Naive thymus-derived CD4-positive, alpha-beta T cell (primary cell): Measurements from ENCODE around the gene TMED10. TPM values are rescaled to one million over a fixed set of nuclear protein-coding genes. Genes with fewer than 3 reads are reported as not detected.

Experiments used
- ATAC-seq: fragments of 150-1000 bp; cut with Tn5 transposase; 2 replicates; pipeline ENCODE4 v1.10.0; 2021; ENCODE audit warnings: mild to moderate bottlenecking, moderate library complexity
- CTCF ChIA-PET: fragments of 350-600 bp; sonication (Branson Sonifier 250); formaldehyde crosslinking; loops from one replicate; lab custom pipeline; 2021; ENCODE audit warnings: antibody characterized with exemption; lab: Charles Lee
- POLR2A ChIA-PET: fragments of 350-600 bp; sonication (Branson Sonifier 250); formaldehyde crosslinking; loops from one replicate; lab custom pipeline; 2021; ENCODE audit warnings: antibody characterized with exemption, inconsistent platforms; lab: Charles Lee
- DNase-seq, 9 donors: peaks; one replicate each; pipeline versions ENCODE4 v3.0.0 to v3.0.0-alpha.2; 2020 to 2022; ENCODE audit warnings: mixed read lengths in 1 of 9
- H3K27ac ChIP-seq: one replicate; pipeline ENCODE4 v1.7.0; 2013; ENCODE audit warnings: mild to moderate bottlenecking, low read depth, low read length, moderate library complexity
- H3K27me3 ChIP-seq, 2 donors: one replicate each; pipeline ENCODE4 v1.7.0; 2013; ENCODE audit warnings: low read length in 2 of 2, mild to moderate bottlenecking in 2 of 2, moderate library complexity in 2 of 2; ENCODE audit not compliant: control insufficient read depth in 2 of 2, insufficient read depth in 2 of 2
- H3K36me3 ChIP-seq, 3 experiments: 1 replicate in 2 of 3; 2 replicates in 1 of 3; pipeline ENCODE4 v1.7.0; 2013; ENCODE audit warnings: low read length in 3 of 3, mild to moderate bottlenecking in 3 of 3, moderate library complexity in 1 of 3; ENCODE audit not compliant: insufficient read depth in 3 of 3, control insufficient read depth in 2 of 3
- H3K4me1 ChIP-seq, 2 donors: one replicate each; pipeline ENCODE4 v1.7.0; 2013; ENCODE audit warnings: low read length in 2 of 2, mild to moderate bottlenecking in 2 of 2, moderate library complexity in 1 of 2; ENCODE audit not compliant: control insufficient read depth in 2 of 2, insufficient read depth in 2 of 2
- H3K4me3 ChIP-seq: 2 replicates; pipeline ENCODE4 v1.7.0; 2013; ENCODE audit warnings: mild to moderate bottlenecking, low read length
- H3K9me3 ChIP-seq, 3 experiments: 1 replicate in 2 of 3; 2 replicates in 1 of 3; pipeline ENCODE4 v1.7.0; 2013; ENCODE audit warnings: low read length in 3 of 3; ENCODE audit not compliant: control insufficient read depth in 2 of 3
- H3K27ac Mint-ChIP-seq, 9 donors: one replicate each; pipeline ENCODE4 v1.8.0; 2020 to 2022; ENCODE audit warnings: mixed read lengths in 9 of 9, mild to moderate bottlenecking in 8 of 9, moderate library complexity in 5 of 9, inconsistent platforms in 2 of 9
- H3K27me3 Mint-ChIP-seq, 5 donors: one replicate each; pipeline ENCODE4 v1.8.0; 2021 to 2022; ENCODE audit warnings: mixed read lengths in 5 of 5, mild to moderate bottlenecking in 1 of 5
- H3K36me3 Mint-ChIP-seq, 5 donors: one replicate each; pipeline ENCODE4 v1.8.0; 2020 to 2022; ENCODE audit warnings: mixed read lengths in 5 of 5, mild to moderate bottlenecking in 3 of 5, inconsistent platforms in 1 of 5
- H3K4me1 Mint-ChIP-seq, 7 donors: one replicate each; pipeline ENCODE4 v1.8.0; 2020 to 2022; ENCODE audit warnings: mixed read lengths in 7 of 7, mild to moderate bottlenecking in 3 of 7, inconsistent platforms in 1 of 7
- H3K4me3 Mint-ChIP-seq, 10 donors: one replicate each; pipeline ENCODE4 v1.8.0; 2020 to 2022; ENCODE audit warnings: mild to moderate bottlenecking in 10 of 10, mixed read lengths in 10 of 10, moderate library complexity in 6 of 10, inconsistent platforms in 2 of 10
- H3K9me3 Mint-ChIP-seq, 11 donors: one replicate each; pipeline ENCODE4 v1.8.0; 2020 to 2022; ENCODE audit warnings: mixed read lengths in 11 of 11, mild to moderate bottlenecking in 4 of 11, inconsistent platforms in 1 of 11, moderate library complexity in 1 of 11
- intact Hi-C, 2 donors: fragments of 100-400 bp; cut with micrococcal nuclease; formaldehyde crosslinking; loops; one replicate each; pipeline ENCODE4 v1.15.1; 2023
- polyA plus RNA-seq, 2 donors: library from polyadenylated mRNA; unstranded; fragments of 300-500 nt; fragmentation: Illumina TruSeq; gene quantifications; one replicate each; pipeline ENCODE4 v1.2.3, GENCODE V29; 2021
- total RNA-seq, 6 experiments: library from RNA in 5 of 6; stranded (reverse) in 5 of 6; gene quantifications; 1 replicate in 5 of 6; 2 replicates in 1 of 6; pipeline ENCODE4 v1.2.3 and lab custom pipeline; 2021 to 2026

TMED10 gene
- total and polyA plus RNA-seq, 7 experiments from 2014 or later, result 155 to 245 (median 179) TPM

DNA sequence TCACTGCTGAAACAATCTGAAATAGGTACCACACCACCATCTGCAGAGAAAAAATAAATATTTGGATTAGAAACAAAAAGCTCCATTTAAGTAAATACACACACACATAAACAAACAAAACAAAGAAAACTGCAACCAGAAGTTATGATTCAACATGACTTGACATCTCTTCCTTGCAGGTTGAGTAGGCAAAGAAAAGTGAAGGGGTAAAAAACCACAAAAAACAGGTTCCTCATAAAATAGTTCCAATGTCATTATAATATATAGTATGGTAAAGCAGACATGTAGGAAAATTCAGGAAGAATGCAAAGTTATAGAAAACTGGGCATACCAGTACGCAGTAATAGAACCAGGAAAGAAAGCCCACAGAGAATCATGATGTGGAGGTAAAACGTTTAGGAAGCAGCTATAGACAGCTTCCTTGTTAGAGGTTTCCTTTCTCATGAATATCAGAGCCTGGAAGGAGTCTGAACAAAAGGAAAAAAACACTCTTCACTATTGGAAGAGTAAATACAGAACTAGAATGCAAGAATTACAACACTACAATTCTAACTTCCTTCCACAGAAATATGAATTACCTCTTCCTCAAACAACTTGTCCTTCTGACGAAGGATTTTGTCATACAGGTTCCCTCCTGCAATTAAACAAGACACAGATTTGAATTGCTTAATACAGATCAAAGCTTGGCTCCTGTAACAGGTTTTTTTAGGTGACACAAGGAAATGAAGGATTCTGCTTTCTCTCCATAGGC, 55.7 kb downstream of the TMED10 start:
- Histone ChIP-seq H3K4me3 (no peak overlapping the region), H3K36me3 (peaks cover 10 to 44% (median 18%) of the 10 kb centered on the region in 3 experiments), H3K27me3 (no peaks in the 10 kb centered on the region), H3K4me1 (peaks cover 15 to 20% of the 10 kb centered on the region in 2 donors), H3K27ac (no peak overlapping the region), H3K9me3 (no peaks in the 10 kb centered on the region)
- Mint-ChIP-seq H3K9me3 (no peaks in the 10 kb centered on the region), H3K36me3 (peaks cover 5 to 35% (median 18%) of the 10 kb centered on the region in 5 donors), H3K4me1 (peaks cover 16 to 39% (median 27%) of the 10 kb centered on the region in 7 donors), H3K27ac (no peak overlapping the region), H3K4me3 (no peak overlapping the region), H3K27me3 (no peaks in the 10 kb centered on the region)
- DNase-seq, result no peak
- intact Hi-C loops, result no loop called here
- CTCF ChIA-PET, result interaction anchor here (1.1 kb wide), 1 partner anchor 11 kb away, joined by 4 read pairs; no protein-coding TSS in a partner anchor
- POLR2A ChIA-PET, result interaction anchor here (0.7 kb wide), 1 partner anchor 1333 kb away, joined by 3 read pairs; no protein-coding TSS in a partner anchor
- peak; percentile 38 for ATAC-seq

GRCh38 chr14:75119056-75119455, 57.4 kb downstream of the TMED10 start:
- no peaks in the 10 kb centered on the region for H3K27me3 Mint-ChIP-seq
- Histone ChIP-seq H3K36me3 (peaks cover 10 to 52% (median 18%) of the 10 kb centered on the region in 3 experiments), H3K9me3 (no peaks in the 10 kb centered on the region), H3K4me3 (no peak overlapping the region), H3K27me3 (no peaks in the 10 kb centered on the region), H3K4me1 (peaks cover 5 to 6% of the 10 kb centered on the region in 2 donors), H3K27ac (no peak overlapping the region)
- H3K4me3 Mint-ChIP-seq, result no peak overlapping the region
- peaks cover 9 to 44% (median 19%) of the 10 kb centered on the region in 5 donors for H3K36me3 Mint-ChIP-seq
- no peak overlapping the region for H3K27ac Mint-ChIP-seq
- CTCF ChIA-PET, result interaction anchor here (0.6 to 2.1 kb wide), 2 partner anchors 31 to 534 kb away, joined by 3 to 6 read pairs; no protein-coding TSS in a partner anchor
- intact Hi-C loops, result no loop called here
- POLR2A ChIA-PET, result no interaction called here
- no peak for DNase-seq
- H3K9me3 Mint-ChIP-seq, result no peaks in the 10 kb centered on the region
- H3K4me1 Mint-ChIP-seq, result peaks cover 5 to 29% (median 14%) of the 10 kb centered on the region in 7 donors
- ATAC-seq, result no peak

DNA sequence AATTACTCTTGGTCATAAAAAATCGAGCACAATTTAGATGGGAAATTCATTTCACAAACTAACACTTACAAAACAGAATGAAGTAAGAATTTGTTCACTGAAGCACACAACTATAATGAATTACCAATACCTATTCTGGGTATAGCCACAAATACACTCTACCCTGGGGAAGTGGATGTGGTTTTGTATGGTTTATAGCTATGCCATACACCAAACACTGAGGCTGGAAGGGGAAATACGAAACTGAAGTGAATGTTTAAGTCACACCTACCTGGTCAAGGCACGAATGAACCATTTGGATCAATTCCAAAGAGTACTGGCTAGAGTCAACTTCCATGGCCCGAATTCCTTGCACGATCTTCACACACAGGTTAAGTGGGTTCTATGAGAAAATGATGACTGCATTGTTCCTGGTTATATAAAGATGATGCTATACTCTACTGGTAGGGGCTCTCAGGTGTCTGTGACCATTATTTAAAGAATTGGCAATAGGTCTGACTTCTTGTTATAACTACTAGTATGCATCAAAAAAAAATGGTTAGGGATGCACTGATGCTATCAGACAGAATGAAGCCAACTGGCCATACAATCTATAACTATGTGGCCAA, 62.4 kb downstream of the TMED10 start:
- Mint-ChIP-seq H3K27me3 (no peaks in the 10 kb centered on the region), H3K9me3 (no peaks in the 10 kb centered on the region), H3K36me3 (peaks cover 37 to 67% (median 45%) of the 10 kb centered on the region in 5 donors), H3K4me1 (peaks cover 4 to 22% (median 13%) of the 10 kb centered on the region in 7 donors), H3K4me3 (peak overlapping the region in 1 of 10 donors; percentile 42), H3K27ac (peak overlapping the region in 1 of 9 donors; percentile 56)
- peaks cover 28 to 85% (median 31%) of the 10 kb centered on the region in 3 experiments for H3K36me3 ChIP-seq
- no peaks in the 10 kb centered on the region for H3K27me3 ChIP-seq
- ChIA-PET POLR2A (no interaction called here), CTCF (no interaction called here)
- ATAC-seq (no peak), DNase-seq (no peak)
- intact Hi-C loops, result no loop called here
- H3K4me3 ChIP-seq, result no peak overlapping the region
- no peaks in the 10 kb centered on the region for H3K4me1 ChIP-seq
- no peak overlapping the region for H3K27ac ChIP-seq
- no peaks in the 10 kb centered on the region for H3K9me3 ChIP-seq

- no peak for ATAC-seq
- H3K27me3 ChIP-seq, result no peaks in the 10 kb centered on the region
- intact Hi-C loops, result no loop called here
- H3K4me3 Mint-ChIP-seq, result no peak overlapping the region
- peaks cover 25 to 88% (median 33%) of the 10 kb centered on the region in 3 experiments for H3K36me3 ChIP-seq
- H3K27ac Mint-ChIP-seq, result no peak overlapping the region
- no peaks in the 10 kb centered on the region for H3K4me1 ChIP-seq
- H3K4me3 ChIP-seq, result no peak overlapping the region
- ChIA-PET POLR2A (no interaction called here), CTCF (interaction anchor here (0.9 kb wide), 1 partner anchor 10 kb away, joined by 3 read pairs; no protein-coding TSS in a partner anchor)
- no peaks in the 10 kb centered on the region for H3K9me3 Mint-ChIP-seq
- H3K36me3 Mint-ChIP-seq, result peaks cover 34 to 77% (median 56%) of the 10 kb centered on the region in 5 donors
- no peak for DNase-seq
- H3K27ac ChIP-seq, result no peak overlapping the region
- no peaks in the 10 kb centered on the region for H3K9me3 ChIP-seq
- H3K27me3 Mint-ChIP-seq, result no peaks in the 10 kb centered on the region
- peaks cover 6 to 15% (median 10%) of the 10 kb centered on the region in 7 donors for H3K4me1 Mint-ChIP-seq
Observed at GRCh38 chr14:75109877-75110276, 66.5 kb downstream of the TMED10 start.

GRCh38 chr14:75107186-75107585, 69.2 kb downstream of the TMED10 start:
- Histone ChIP-seq H3K4me1 (no peaks in the 10 kb centered on the region), H3K9me3 (no peaks in the 10 kb centered on the region), H3K27ac (no peak overlapping the region), H3K4me3 (no peak overlapping the region), H3K27me3 (no peaks in the 10 kb centered on the region), H3K36me3 (peaks cover 9 to 83% (median 33%) of the 10 kb centered on the region in 3 experiments)
- Mint-ChIP-seq H3K27me3 (no peaks in the 10 kb centered on the region), H3K4me1 (peaks cover 0 to 8% (median 0%) of the 10 kb centered on the region in 7 donors), H3K36me3 (peaks cover 32 to 74% (median 52%) of the 10 kb centered on the region in 5 donors), H3K4me3 (no peak overlapping the region), H3K27ac (peak overlapping the region in 1 of 9 donors; percentile 14), H3K9me3 (no peaks in the 10 kb centered on the region)
- ATAC-seq (no peak), DNase-seq (no peak)
- CTCF ChIA-PET, result interaction anchor here (0.6 to 0.8 kb wide), 4 partner anchors 19 to 553 kb away, joined by 3 to 7 read pairs (median 6); no protein-coding TSS in a partner anchor
- intact Hi-C loops, result no loop called here
- POLR2A ChIA-PET, result interaction anchor here (0.8 kb wide), 1 partner anchor 1997 kb away, joined by 3 read pairs; no protein-coding TSS in a partner anchor

DNA sequence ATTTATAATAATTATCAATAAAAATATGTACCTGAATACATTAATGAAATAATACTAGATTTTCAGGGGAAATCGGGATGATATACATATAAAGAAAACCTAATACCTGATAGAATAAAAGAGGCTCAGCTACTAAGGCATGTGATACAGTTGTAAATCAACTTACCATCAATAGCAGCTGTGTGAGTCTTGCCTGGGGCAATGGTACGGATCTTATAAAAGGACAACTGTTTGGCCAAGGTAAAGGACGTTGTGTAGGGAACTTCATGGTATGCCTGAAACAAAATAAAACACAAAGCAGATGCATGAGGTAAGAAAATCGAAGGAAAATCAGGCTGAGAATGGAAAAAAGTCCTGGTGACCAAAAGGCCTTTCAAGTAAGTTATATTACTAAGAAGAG, 74.9 kb downstream of the TMED10 start:
- H3K27me3 Mint-ChIP-seq, result no peaks in the 10 kb centered on the region
- no peaks in the 10 kb centered on the region for H3K9me3 Mint-ChIP-seq
- Histone ChIP-seq H3K27me3 (no peaks in the 10 kb centered on the region), H3K36me3 (peaks cover 16 to 87% (median 16%) of the 10 kb centered on the region in 3 experiments), H3K27ac (no peak overlapping the region), H3K4me1 (no peaks in the 10 kb centered on the region), H3K4me3 (no peak overlapping the region), H3K9me3 (no peaks in the 10 kb centered on the region)
- H3K27ac Mint-ChIP-seq, result no peak overlapping the region
- POLR2A ChIA-PET, result interaction anchor here (0.7 kb wide), 1 partner anchor 194 kb away, joined by 3 read pairs; no protein-coding TSS in a partner anchor
- H3K4me1 Mint-ChIP-seq, result peaks cover 0 to 18% (median 6%) of the 10 kb centered on the region in 7 donors
- H3K36me3 Mint-ChIP-seq, result peaks cover 25 to 69% (median 40%) of the 10 kb centered on the region in 5 donors
- ATAC-seq (no peak), DNase-seq (no peak)
- intact Hi-C loops, result no loop called here
- no peak overlapping the region for H3K4me3 Mint-ChIP-seq
- CTCF ChIA-PET, result no interaction called here
